Activated CD4-positive, alpha-beta T cell treated with anti-CD3 and anti-CD28 coated beads, Interleukin-2, amount 50 U/mL, for 1 hour (primary cell): Measurements from ENCODE around the gene XAGE2.
"Not testable (repeated sequence)": the region's sequence is repeated elsewhere in the genome, so short reads cannot be mapped to it uniquely, and the experiment has no call there.

Experiments
- DNase-seq: peaks from one replicate; pipeline ENCODE4 v3.0.0-alpha.2; 2020

XAGE2 gene

GRCh38 chrX:52368368-52369055, at the start of gene XAGE2:
Gene XAGE2, plus strand, starts transcription at chrX:52369021. Its CDS starts 994 bp downstream, at chrX:52370015.
- no peak for DNase-seq

DNA sequence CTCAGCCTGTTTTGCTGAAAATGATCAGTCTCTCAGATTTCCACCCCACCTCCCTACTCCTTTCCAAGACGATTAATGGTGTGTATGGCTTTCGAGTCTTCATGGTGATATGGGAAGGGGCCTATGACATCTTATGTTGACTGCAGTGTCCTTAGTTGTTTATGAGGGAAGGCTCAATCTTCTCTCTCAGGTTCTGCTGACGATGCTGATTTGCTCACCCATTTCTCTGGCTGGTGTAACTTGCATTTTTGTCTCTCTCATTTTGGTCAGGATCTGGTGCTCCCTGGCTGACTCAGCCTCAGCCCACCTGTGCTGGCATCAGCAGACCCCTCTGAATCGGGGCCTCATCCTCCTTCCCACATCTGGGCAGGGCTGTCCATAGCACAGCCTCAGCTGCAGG, 31.4 kb upstream of the XAGE2 start:
- no peak for DNase-seq

DNA sequence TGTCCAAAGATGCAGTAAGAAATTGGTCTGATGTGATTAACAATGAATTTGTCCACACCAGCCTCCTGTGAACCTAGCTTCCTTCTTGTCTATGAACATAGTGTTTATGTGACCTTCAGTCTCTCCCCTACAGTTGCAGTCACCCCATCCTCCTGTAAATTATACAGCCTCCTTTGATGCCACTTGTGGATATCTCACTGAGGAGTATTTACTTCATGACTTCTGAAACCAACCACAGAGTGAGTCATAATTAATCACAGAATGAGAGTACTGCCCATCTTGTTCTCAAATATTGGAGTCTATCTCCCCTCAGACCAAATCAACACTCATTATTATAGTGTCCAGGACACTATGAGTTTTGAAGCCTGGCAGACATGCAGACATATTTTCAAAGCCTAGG, 27.3 kb upstream of the XAGE2 start:
- no peak for DNase-seq

- not testable (repeated sequence) for DNase-seq
Measured at GRCh38 chrX:52343131-52343530, 25.7 kb upstream of the XAGE2 start.

DNA sequence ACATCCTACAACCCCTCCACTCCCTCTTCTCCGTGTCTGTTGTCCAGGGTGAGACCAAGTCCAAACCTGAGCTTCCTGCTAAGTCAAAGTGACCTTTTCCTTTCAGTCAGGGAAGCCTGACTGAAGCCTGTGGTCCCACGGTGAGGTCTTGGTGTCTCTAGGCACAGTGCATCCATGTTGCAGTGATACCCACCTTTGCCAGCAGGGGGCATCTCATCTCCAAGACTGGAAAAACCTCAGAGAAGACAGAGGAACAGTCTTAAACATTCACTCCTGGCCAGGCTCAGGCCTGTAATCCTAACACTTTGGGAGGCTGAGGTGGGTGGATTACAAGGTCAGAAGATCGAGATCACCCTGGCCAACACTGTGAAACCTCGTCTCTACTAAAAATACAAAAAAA, 23.4 kb upstream of the XAGE2 start:
- DNase-seq: peak; percentile 18

DNA sequence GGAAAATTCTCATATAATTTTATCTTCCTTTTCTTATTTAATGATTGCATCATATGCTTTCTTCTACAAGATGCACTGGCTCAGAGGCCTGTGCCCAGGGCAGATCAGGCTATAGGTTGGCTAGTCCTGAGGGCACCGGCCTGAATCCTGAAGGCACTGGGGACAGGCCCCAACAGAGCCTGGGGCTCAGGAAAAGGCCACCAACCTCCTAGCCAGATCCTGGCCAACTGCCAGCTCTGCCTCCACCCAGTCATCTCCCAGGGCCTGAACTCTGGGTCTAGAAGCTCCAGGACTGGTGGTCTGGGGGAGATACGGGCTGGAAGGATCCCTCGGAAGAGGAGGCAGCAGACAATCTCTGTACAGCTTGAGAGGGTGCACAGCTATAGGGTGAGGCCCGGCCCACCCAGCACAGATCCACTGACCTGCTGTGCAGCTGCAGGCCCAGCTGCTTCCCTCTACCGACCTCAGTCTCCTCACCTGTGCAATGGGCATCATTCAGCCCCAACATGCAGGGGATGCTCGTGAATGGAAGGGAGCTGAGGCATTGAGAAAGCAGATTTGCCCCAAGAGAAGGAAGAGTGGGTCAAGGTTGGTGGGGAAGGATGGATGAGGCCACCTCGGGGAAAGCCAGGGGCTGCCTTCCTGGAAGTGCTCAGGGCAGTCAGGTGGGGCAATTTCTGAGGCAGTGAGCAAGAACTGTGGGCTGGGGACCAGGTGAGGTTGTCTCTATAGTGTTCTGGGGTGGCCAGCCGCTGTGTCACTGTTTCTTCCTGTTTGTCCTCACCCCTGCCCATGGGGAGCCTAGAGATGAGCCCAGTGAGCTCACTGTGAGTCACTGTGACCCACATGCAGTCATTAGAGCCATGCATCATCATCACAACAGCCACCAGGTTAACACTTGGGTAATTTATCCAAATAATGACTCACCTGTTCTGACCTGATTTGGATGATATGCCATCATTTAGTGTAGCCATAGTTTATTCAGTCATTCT, 22.4 kb upstream of the XAGE2 start:
- no peak for DNase-seq

DNA sequence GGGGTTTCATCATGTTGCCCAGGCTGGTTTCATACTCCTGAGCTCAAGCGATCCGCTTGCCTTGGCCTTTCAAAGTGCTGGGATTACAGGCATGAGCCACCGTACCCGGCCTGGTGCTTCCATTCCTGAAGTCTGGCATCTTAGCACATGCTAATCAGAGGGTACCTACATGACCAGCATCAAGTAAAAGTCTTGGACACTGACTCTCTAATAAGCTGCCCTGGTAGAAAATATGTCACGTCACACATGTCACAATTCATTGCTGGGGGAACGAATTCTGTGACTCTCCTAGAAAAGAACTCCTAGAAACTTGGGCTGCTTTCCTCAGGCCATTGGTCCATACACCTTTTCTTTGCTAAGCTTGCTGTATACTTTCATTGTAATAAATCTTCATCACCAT, 19.1 kb upstream of the XAGE2 start:
- DNase-seq: no peak

DNA sequence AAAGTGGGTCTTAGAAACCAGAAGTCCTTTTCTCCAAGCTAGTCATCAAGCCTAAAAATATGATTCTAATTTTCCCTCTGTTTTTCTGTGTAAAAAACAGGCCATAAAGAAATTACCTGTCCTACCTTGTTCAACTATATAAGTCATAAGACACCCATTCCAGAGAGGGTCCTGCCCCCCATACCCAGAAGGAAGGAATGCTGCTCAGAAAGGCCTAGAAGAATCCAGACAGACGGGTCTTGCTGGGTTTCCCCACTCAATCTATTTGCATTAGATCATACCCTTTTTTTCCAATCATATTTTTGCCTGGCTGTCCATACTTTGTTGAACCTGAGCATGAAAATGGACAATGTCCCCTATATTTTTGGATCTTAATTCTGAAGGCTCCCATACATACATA, 16.3 kb upstream of the XAGE2 start:
- DNase-seq: no peak

- no peak for DNase-seq
Measured at GRCh38 chrX:52353838-52354237, 15.0 kb upstream of the XAGE2 start.

DNA sequence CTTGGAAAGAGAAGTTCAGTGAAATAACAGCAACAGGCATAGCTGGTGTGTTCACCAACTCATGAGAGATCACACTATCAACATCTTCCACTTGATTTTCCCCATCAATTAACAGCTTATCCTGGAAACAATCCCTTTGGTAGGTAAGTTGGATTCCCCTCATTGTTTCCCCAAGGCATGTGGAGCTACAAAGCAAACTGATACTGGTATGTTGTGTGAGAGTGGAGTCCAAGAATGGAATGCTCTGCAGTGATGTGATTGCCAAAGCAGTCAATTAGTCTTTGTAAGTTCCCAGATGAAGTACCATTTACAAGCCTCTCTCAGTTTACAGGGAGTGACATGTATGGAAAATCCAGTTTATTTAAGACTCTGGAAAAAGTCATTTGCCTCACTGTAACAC, 13.7 kb upstream of the XAGE2 start:
- no peak for DNase-seq

- DNase-seq: no peak
Measured at GRCh38 chrX:52359614-52360232, 9.1 kb upstream of the XAGE2 start.

- no peak for DNase-seq
Measured at GRCh38 chrX:52361941-52362340, 6.9 kb upstream of the XAGE2 start.

GRCh38 chrX:52363247-52363883, 5.5 kb upstream of the XAGE2 start:
- no peak for DNase-seq

- no peak for DNase-seq
Measured at GRCh38 chrX:52378870-52379269, 10.0 kb downstream of the XAGE2 start.

DNA sequence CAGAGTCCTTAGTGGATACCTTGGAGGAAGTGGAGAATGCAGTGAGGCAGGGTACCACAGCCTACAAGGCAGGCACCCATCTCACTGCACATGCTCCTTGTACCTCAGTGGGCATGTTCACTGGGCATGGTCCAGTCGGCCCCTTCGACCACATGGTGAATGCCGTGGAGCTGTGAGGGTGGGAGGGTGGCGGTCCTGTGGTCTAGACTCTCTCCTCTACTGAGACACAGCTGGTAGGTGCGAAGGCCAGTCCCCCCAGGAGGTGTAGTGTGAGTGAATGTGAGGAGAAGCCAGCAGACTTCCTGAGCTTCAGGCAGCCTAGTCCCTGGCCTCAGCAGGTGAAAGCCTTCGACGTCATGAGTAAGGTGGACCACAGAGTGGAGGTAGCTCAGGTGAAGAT, 12.2 kb downstream of the XAGE2 start:
- DNase-seq: no peak

DNA sequence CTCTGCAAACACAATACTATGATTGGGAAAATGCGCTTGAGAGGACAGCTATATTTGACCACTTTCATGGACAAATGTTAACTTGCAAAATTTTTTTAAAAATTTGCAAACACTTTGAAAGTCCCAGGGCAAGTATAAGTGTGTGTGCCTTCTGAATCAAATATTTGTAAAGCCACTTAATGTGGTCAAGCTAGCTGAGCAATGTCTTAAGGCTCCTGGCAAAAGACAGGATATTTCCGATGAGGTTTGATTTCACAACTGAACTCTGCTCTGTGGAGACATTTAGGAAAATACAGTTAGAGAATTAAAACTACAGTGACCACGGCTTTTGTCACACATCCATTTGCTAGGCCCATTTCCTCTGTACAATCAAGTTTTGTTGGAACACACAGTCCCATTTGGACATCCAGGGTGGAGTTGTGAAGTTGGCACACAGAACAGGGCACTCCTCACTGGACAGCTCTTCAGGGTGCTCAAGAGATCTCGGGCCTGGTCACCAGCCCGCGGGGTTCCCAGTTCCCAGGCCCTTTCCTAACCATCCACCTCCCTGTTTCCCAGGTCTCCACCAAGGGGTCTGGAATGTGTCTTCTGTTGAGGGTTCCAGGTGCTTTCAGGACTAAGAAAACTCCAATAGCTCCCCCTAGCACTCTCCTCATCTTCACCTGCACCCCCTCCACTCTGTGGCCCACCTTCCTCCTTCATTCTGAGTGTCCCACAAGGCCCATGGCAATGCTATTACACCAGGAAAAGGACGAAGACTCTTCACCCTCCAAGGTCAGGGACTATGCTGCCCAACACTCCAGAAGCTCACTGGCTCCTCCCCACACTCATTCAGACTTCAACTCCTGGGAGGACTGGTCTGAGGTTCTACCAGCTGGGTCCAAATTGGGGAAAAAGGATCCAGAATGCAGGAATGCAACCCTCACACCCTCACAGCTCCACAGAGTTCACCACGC, 41.9 kb downstream of the XAGE2 start:
- DNase-seq: no peak

GRCh38 chrX:52415304-52415703, 46.5 kb downstream of the XAGE2 start:
- DNase-seq: no peak

DNA sequence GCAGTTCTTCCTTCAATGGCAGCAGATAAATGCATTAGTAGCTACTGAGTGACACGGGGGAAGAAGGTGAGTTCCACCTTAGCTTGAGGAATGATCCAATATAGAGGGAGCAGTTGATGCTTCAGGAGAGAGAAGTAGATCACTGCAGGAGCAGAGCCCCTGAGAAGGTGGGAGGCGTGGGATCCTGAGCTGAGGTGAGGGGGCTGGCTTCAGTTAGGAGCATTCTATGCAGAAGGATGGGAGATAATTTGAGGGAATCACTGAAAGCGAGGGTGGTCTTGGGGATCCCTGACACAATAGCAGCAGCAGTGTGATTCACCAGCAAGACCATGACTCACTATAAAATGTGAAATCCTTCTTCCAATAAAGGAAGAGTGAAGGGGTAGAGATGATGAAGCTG, 48.0 kb downstream of the XAGE2 start:
- DNase-seq: no peak

DNA sequence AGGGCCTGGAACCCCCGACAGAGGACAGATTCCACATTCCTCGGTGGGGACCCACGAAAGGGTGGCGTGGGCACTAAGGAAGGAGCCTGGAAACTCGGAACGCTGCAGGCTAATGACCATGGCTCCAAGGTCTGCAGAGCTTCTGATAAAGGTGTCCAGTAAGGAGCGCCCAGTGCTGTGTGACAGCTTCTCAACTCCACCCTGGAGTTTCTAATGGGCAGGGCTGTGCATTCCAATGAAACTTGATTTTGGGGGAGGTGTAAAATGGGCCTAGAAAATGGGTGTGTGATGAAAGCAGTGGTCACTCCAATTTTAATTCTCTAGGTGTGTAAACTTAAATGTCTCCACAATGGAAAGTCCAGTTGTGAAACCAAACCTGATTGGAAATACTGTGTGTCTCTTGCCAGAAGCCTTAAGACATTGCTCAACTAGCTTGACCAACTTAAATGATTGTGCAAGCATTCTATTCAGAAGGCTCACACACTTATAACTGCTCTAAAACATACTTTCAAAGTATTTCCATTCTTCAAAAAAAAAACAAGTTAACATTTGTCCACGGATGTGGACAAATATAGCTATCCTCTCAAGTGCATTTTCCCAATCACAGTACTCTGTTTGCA, 52.1 kb downstream of the XAGE2 start:
- DNase-seq: no peak

GRCh38 chrX:52422884-52423283, 54.1 kb downstream of the XAGE2 start:
- no peak for DNase-seq

GRCh38 chrX:52424656-52425055, 55.8 kb downstream of the XAGE2 start:
- no peak for DNase-seq
